Fibroblast of the aortic adventitia (primary cell): ENCODE results near the gene ZBTB12. TPM values are rescaled to one million over a fixed set of nuclear protein-coding genes. Genes with fewer than 3 reads are reported as not detected.

Experiments used
- DNase-seq: peaks from one replicate; pipeline ENCODE4 v3.0.0-alpha.2; 2010; ENCODE audit warnings: low read depth
- H3K4me3 ChIP-seq: 2 replicates; pipeline ENCODE4 v1.5.1; 2011; ENCODE audit warnings: low read depth, mild to moderate bottlenecking, control low read depth, low read length, moderate library complexity
- small RNA-seq: library from RNA; depleted of rRNA; stranded (forward); fragments of <200 nt; gene quantifications from one replicate; pipeline ENCODE3, GENCODE V24; 2012
- total RNA-seq: library from RNA; depleted of rRNA; stranded (reverse); fragments of >200 nt; gene quantifications from 2 replicates; pipeline ENCODE4 v1.2.3, GENCODE V29; 2012; ENCODE audit warnings: low replicate concordance
- TF ChIP-seq, protein P1 (sequence below): IDR thresholded peaks from 2 replicates; pipeline ENCODE4 v1.5.1; 2011; ENCODE audit warnings: mild to moderate bottlenecking, low read length, control low read depth, inconsistent platforms; ENCODE audit not compliant: insufficient read depth

ZBTB12 gene
- total RNA-seq, 1 donor, result 3.3 TPM

DNA sequence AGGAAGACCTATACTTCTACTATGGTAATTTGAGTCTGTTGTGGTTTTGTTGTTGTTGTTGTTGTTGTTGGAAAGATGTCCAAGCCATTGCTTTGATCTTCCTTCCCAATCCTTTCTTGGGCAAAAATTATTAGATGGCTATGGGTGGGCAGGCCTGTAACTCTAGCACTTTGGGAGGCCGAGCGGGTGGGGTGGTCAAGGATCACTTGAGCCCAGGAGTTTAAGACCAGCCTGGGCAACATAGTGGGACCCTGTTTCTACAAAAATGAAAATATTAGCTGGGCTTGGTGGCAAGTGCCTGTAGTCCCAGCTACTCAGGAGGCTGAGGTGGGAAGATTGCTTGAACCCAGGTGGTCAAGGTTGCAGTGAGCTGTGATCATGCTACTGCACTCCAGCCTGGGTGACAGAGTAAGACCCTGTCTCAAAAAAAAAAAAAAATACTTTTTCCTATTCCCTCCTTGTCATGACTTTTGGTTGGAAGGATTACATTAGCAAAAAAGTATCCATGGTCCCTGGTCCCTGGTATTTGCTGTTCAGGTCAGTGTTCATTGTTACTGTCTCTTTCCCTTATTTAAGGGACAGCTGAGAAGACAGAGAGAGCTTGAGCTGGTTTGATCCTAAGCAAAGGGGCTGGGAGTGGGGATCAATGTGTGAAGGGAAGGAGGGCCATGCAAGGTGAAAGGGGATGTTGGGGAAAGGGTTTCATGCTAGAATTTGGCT, 51.0 kb downstream of the ZBTB12 start:
- H3K4me3 ChIP-seq, result no peak overlapping the region
- TF ChIP-seq, protein P1, sequence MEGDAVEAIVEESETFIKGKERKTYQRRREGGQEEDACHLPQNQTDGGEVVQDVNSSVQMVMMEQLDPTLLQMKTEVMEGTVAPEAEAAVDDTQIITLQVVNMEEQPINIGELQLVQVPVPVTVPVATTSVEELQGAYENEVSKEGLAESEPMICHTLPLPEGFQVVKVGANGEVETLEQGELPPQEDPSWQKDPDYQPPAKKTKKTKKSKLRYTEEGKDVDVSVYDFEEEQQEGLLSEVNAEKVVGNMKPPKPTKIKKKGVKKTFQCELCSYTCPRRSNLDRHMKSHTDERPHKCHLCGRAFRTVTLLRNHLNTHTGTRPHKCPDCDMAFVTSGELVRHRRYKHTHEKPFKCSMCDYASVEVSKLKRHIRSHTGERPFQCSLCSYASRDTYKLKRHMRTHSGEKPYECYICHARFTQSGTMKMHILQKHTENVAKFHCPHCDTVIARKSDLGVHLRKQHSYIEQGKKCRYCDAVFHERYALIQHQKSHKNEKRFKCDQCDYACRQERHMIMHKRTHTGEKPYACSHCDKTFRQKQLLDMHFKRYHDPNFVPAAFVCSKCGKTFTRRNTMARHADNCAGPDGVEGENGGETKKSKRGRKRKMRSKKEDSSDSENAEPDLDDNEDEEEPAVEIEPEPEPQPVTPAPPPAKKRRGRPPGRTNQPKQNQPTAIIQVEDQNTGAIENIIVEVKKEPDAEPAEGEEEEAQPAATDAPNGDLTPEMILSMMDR, result no peak
- no peak for DNase-seq

Small RNA genes lying within 50 kb of the gene (small RNA-seq; reads per million reads assigned to genes)
- not detected for gene AL645922.1

Other genes with a start within 250 kb of the ZBTB12 start
- 109 and 161 TPM in 2 replicates for gene BAG6, start 249.4 kb downstream of the ZBTB12 start, total RNA-seq
- 2.0 TPM in 1 of 2 replicates, not detected in the other for gene APOM, start 246.2 kb downstream of the ZBTB12 start, total RNA-seq
- 18.4 and 26.3 TPM in 2 replicates for gene C6orf47, start 241.3 kb downstream of the ZBTB12 start, total RNA-seq
- 19.9 and 69.8 TPM in 2 replicates for gene GPANK1, start 237.1 kb downstream of the ZBTB12 start, total RNA-seq
- 134 and 214 TPM in 2 replicates for gene CSNK2B, start 236.0 kb downstream of the ZBTB12 start, total RNA-seq
- gene LY6G5B, start 232.1 kb downstream of the ZBTB12 start, total RNA-seq, result 2.8 and 4.5 TPM in 2 replicates
- gene LY6G5C, start 221.0 kb downstream of the ZBTB12 start, total RNA-seq, result 1.1 TPM in 1 of 2 replicates, not detected in the other
- 23.5 and 27.1 TPM in 2 replicates for gene ABHD16A, start 198.8 kb downstream of the ZBTB12 start, total RNA-seq
- gene LY6G6F, start 195.2 kb downstream of the ZBTB12 start, total RNA-seq, result not detected in 2 replicates
- gene LY6G6D, start 186.7 kb downstream of the ZBTB12 start, total RNA-seq, result not detected in 2 replicates
- not detected in 2 replicates for gene LY6G6C, start 180.3 kb downstream of the ZBTB12 start, total RNA-seq
- not detected in 2 replicates for gene MPIG6B, start 178.7 kb downstream of the ZBTB12 start, total RNA-seq
- 70.5 and 223 TPM in 2 replicates for gene DDAH2, start 172.8 kb downstream of the ZBTB12 start, total RNA-seq
- 174 and 576 TPM in 2 replicates for gene CLIC1, start 165.6 kb downstream of the ZBTB12 start, total RNA-seq
- gene MSH5, start 162.1 kb downstream of the ZBTB12 start, total RNA-seq, result 3.1 and 23.0 TPM in 2 replicates
- 0.90 and 6.2 TPM in 2 replicates for gene SAPCD1, start 139.4 kb downstream of the ZBTB12 start, total RNA-seq
- gene VWA7, start 124.8 kb downstream of the ZBTB12 start, total RNA-seq, result 0.36 and 0.90 TPM in 2 replicates
- 19.6 and 68.8 TPM in 2 replicates for gene VARS1, start 106.3 kb downstream of the ZBTB12 start, total RNA-seq
- 49.5 and 88.3 TPM in 2 replicates for gene LSM2, start 95.1 kb downstream of the ZBTB12 start, total RNA-seq
- 1.4 and 2.4 TPM in 2 replicates for gene HSPA1L, start 86.8 kb downstream of the ZBTB12 start, total RNA-seq
- gene HSPA1A, start 86.5 kb downstream of the ZBTB12 start, total RNA-seq, result 52.8 and 76.9 TPM in 2 replicates
- 62.0 and 112 TPM in 2 replicates for gene HSPA1B, start 74.3 kb downstream of the ZBTB12 start, total RNA-seq
- 35.8 and 48.2 TPM in 2 replicates for gene NEU1, start 39.3 kb downstream of the ZBTB12 start, total RNA-seq
- 0.27 TPM in 1 of 2 replicates, not detected in the other for gene SLC44A4, start 23.1 kb downstream of the ZBTB12 start, total RNA-seq
- gene EHMT2, start 4.4 kb downstream of the ZBTB12 start, total RNA-seq, result 37.9 and 62.0 TPM in 2 replicates
- 4.4 and 48.2 TPM in 2 replicates for gene C2, start 25.6 kb upstream of the ZBTB12 start, total RNA-seq
- gene CFB, start 44.0 kb upstream of the ZBTB12 start, total RNA-seq, result 32.9 and 39.1 TPM in 2 replicates
- gene NELFE, start 56.9 kb upstream of the ZBTB12 start, total RNA-seq, result 36.6 and 109 TPM in 2 replicates
- 30.7 and 42.8 TPM in 2 replicates for gene SKIC2, start 57.1 kb upstream of the ZBTB12 start, total RNA-seq
- 15.9 and 28.8 TPM in 2 replicates for gene DXO, start 70.1 kb upstream of the ZBTB12 start, total RNA-seq
- gene C4A, start 80.0 kb upstream of the ZBTB12 start, total RNA-seq, result 5.2 and 33.5 TPM in 2 replicates
- gene C4B, start 112.7 kb upstream of the ZBTB12 start, total RNA-seq, result 4.1 and 19.4 TPM in 2 replicates
- gene CYP21A2, start 136.3 kb upstream of the ZBTB12 start, total RNA-seq, result 0.09 and 1.3 TPM in 2 replicates
- 54.0 and 315 TPM in 2 replicates for gene TNXB, start 207.3 kb upstream of the ZBTB12 start, total RNA-seq
- 23.8 and 40.6 TPM in 2 replicates for gene ATF6B, start 226.2 kb upstream of the ZBTB12 start, total RNA-seq
- gene FKBPL, start 228.2 kb upstream of the ZBTB12 start, total RNA-seq, result 5.6 and 7.9 TPM in 2 replicates
- gene PRRT1, start 249.9 kb upstream of the ZBTB12 start, total RNA-seq, result 0.41 and 0.54 TPM in 2 replicates